ENCODE results near the gene ARHGAP25.

DNA sequence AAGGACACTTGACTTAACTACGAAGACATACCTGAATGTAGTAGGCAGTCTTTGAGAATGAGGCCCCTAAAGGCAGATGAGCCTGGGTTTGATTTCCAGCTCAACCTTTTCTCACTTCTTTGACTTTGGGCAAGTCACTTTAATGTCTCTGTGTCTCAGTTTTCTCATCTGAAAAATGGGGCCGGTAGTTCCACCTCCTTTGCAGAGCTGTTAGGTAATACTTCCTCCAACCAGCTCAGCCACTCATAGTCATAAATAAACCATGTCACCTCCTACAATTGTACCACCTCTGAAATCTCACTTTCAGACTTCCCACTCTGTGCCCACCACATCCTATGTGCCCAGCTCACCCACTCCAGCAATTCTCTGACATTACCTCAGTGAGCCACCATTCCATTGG lies 10.4 kb downstream of the ARHGAP25 start:
- TF ChIP-seq, protein P1, sequence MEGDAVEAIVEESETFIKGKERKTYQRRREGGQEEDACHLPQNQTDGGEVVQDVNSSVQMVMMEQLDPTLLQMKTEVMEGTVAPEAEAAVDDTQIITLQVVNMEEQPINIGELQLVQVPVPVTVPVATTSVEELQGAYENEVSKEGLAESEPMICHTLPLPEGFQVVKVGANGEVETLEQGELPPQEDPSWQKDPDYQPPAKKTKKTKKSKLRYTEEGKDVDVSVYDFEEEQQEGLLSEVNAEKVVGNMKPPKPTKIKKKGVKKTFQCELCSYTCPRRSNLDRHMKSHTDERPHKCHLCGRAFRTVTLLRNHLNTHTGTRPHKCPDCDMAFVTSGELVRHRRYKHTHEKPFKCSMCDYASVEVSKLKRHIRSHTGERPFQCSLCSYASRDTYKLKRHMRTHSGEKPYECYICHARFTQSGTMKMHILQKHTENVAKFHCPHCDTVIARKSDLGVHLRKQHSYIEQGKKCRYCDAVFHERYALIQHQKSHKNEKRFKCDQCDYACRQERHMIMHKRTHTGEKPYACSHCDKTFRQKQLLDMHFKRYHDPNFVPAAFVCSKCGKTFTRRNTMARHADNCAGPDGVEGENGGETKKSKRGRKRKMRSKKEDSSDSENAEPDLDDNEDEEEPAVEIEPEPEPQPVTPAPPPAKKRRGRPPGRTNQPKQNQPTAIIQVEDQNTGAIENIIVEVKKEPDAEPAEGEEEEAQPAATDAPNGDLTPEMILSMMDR (IDR thresholded peaks at IDR 0.05), result no peak
- TF ChIP-seq POLR2AphosphoS5 (IDR thresholded peaks at IDR 0.05) (no peak), POLR2A (IDR thresholded peaks at IDR 0.05) (no peak)
